ENCODE results near the gene LPCAT2. TPM values are rescaled to one million over a fixed set of nuclear protein-coding genes. Genes with fewer than 3 reads are reported as not detected.

Gene LPCAT2
- total and polyA plus RNA-seq, 2 of the 13 experiments (the other 11 are each of a cell fraction or from before 2014, with no cell fraction given) = 9.9 to 17.6 TPM

- TF ChIP-seq PBX3 (CRISPR knock-in tag; IDR thresholded peaks at IDR 0.05; ENCODE audit: borderline replicate concordance) (no peak), ZKSCAN1 (IDR thresholded peaks at IDR 0.05; ENCODE audit: low read length) (no peak), MYC (CRISPR knock-in tag; IDR thresholded peaks at IDR 0.05; ENCODE audit: borderline replicate concordance) (no peak), TFE3 (CRISPR knock-in tag; IDR thresholded peaks at IDR 0.05) (peak; percentile 88), ZC3H13 (CRISPR knock-in tag; IDR thresholded peaks at IDR 0.05) (no peak), PLRG1 (conservative IDR thresholded peaks at IDR 0.05) (no peak), ZKSCAN8 (CRISPR knock-in tag; IDR thresholded peaks at IDR 0.05; ENCODE audit: borderline replicate concordance) (peak; percentile 56; the same call in 1 of the 2 replicates), NR1H2 (CRISPR knock-in tag; IDR thresholded peaks at IDR 0.05; ENCODE audit: borderline replicate concordance, low read depth) (no peak), SATB2 (CRISPR knock-in tag; IDR thresholded peaks at IDR 0.05) (no peak), ZBTB39 (CRISPR knock-in tag; IDR thresholded peaks at IDR 0.05) (no peak)
Observed at GRCh38 chr16:55571191-55571897, 62.5 kb downstream of the LPCAT2 start (continued).

All from HepG2 (cell line).